ENCODE data around the gene IL17B. TPM values are rescaled to one million over a fixed set of nuclear protein-coding genes. Genes with fewer than 3 reads are reported as not detected.

IL17B gene, protein sequence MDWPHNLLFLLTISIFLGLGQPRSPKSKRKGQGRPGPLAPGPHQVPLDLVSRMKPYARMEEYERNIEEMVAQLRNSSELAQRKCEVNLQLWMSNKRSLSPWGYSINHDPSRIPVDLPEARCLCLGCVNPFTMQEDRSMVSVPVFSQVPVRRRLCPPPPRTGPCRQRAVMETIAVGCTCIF
- total RNA-seq (2014; rRNA removed; shearing (Covaris generic)) = not detected in 2 replicates

DNA sequence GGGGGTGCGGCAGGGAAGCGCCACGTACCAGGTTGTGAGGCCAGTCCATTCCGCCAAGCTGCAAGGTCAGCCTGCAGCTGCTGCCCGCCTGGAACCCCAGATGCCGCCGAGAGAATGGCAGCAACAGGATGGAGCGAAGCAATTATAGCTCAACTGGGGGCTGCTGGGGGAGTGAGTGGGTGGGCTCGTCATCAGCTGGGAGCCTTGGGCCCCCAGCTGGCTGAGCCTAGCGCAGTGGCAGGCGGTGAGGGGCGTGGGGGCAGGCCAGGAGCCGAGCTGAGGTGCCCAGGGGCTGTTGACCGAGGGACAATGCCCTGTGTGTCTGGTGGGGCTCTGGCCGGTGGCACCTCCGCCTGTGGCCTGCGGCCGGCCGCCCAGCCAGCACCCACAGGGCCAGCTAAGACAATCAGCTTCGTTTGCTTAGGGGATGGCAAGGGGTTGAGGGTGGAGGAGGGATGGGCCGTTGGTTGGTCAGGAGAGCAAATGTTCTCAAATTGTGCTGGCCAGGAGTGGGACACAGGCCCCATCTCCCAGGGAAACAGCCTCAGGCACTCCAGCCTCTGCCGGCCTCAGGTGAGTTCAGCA lies at the start of gene IL17B:
TSS of gene IL17B (minus strand) at position 116 of the 585 bp plus-strand sequence. CDS start at position 49, 67 bp downstream.
- DNase-seq (ENCODE audit: low spot score) = no peak

- no peak for DNase-seq (ENCODE audit: low spot score)
These were observed 48.9 kb upstream of the IL17B start for GRCh38 chr5:149428032-149428431.

DNA sequence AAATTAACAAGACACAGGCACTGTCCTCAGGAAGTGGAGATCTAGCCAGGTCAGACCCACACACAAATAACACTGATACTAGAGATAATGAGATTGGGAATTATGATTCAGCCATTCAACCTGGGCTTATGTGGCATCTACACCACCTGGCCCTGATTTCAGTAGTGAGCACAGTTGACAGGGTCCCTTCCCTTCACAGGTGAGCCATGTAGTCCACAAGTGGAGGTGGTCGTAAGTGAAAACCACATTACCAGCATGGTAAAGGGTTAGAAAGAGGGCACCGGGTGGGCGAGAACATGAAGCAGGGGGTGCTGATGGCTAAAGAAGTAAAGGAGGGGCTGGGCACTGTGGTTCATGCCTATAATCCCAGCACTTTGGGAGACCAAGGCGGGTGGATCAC lies 48.3 kb upstream of the IL17B start:
- DNase-seq (ENCODE audit: low spot score) = no peak

DNA sequence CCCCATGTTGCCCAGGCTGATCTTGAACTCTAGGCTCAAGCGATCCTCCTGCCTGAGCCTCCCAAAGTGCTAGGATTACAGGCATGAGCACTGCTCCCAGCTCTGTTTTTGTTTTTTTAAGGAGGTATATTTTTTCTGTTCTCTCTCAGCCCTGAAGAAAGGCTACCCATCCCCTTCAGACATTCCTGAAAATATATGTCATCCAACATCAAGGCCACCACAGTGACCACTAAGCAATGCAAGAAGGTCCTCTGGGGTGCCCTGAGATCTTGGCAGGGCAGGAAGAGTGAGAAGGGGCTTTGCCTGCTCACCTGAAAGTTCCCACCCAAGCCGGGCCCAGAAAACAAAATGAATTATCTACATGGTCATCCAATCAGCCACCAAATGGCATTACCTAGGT lies 47.8 kb upstream of the IL17B start:
- DNase-seq (ENCODE audit: low spot score) = no peak

DNA sequence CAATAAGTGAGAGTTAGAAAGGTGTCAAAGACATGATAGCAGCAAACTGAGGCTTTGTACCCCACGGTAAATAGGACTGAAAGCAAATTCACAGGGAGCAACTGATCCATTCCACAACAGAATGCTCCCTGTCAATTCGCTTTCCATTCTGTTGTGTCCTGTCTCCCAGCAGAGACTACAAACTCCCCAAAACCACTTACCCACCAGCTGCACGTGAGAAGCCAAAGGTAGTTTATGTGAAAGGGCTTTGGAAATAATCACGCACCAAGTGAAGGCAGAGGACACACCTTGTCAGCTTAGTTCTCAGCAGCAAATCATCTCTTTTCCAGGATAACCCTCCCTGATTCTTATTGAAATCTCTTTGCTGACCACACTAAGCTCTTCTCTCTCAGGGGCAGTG lies 46.6 kb upstream of the IL17B start:
- no peak for DNase-seq (ENCODE audit: low spot score)

DNA sequence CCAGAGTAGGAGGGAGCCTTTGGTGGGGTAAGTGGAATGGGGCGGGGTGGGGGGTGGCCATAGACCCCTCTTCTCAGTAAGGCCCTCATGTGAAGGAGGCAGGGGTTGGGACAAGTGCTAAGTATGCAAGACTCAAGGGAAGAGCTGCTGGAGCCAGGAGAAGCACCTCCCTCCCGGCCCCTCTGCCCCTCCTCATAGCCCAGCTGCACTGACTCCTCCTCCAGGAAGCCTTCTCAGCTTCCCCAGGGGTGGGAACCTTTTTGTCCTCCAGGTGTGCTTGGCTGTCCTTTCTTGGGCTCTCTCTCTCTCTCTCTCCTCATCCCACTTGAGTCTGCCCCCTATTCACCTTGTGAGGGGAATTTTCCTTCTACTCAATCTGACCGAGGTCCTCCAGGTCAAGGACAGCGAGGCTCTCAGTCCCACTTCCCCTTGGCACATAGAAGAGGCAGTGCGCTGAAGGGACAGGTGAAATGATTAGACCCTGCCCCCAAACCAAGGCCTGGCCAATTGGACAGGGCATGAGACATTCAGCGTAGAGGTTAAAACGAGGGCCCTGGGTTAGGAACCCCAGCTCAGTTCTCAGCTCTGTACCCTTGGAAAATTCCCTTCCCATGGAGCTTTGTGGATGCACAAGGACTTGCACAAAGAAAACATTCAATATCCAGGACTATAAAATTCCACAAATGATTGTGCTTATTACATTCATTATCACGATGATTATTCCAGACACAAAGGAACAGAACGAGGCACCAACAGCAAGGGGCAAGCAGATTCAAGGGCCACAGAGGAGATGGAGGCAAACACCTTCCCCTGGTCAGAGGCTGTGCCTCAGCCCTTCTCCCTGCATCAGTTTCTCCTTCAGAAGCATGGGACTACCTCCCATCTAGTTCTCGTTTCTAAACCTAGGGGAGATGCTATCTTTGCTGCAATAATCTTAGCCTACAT lies 45.6 kb upstream of the IL17B start:
- no peak for DNase-seq (ENCODE audit: low spot score)

DNA sequence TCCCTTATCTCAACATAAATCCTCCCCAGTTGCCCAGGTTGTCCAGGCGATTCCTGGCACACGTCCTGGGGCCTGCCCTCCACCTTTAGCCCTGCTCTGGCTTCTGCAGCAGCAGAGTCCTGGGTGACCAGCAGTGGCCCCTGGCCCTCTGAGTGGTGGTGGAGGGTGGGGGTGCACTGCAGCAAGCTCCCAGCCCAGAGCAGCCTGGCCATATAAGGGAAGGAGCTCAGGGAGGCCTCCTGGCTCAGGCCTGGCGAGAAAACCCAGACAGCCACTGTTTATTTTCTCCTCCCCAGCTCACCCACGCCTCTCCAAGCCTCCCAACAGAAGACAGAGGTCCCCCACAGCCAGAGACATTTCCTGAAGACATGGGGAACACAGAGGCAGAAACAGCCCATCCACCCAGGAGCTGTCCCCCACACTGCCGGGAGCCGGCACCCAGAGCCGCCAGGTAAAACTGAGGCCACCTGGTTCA lies 44.7 kb upstream of the IL17B start:
- no peak for DNase-seq (ENCODE audit: low spot score)

DNA sequence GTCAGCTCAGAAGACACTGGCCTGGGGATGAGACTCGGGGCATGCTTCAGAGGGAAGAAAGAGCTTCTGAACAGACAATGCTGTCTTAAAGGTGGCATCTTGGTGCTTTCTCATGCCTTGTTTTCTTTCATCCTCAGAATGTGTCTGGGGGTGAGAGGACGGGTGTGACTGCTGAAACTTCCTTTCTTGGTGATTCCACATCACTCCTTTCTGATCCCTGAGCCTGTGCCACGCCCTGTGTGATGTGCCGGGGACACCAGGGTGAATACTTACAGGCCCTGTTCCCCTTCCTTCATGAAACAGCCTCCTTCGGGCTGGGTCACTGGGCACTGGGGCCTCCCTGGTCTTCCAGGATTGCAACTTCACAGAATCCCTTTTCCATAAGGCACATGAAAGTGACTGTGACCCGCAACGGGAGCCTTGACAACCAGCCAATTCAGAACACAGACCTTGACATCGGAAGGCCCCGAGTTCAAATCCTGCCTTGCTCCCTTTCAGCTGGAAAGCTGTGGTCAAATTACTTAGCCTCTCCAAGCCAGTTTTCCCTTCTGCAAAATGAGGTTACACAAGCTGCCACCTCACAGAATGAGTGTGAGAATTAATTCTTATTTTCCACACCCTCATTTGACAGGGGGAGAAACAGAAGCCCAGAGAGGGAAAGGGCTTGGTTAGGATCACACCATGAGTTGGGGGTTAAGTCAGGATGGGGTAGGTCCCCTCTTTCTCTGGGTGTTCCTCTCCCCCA lies 44.1 kb upstream of the IL17B start:
- no peak for DNase-seq (ENCODE audit: low spot score)

GRCh38 chr5:149422366-149423048 lies 43.4 kb upstream of the IL17B start:
- no peak for DNase-seq (ENCODE audit: low spot score)

- no peak for DNase-seq (ENCODE audit: low spot score)
These were observed 42.7 kb upstream of the IL17B start for GRCh38 chr5:149421834-149422233.

GRCh38 chr5:149421372-149421685 lies 42.2 kb upstream of the IL17B start:
- DNase-seq (ENCODE audit: low spot score) = no peak

GRCh38 chr5:149420545-149421371 lies 41.7 kb upstream of the IL17B start:
- DNase-seq (ENCODE audit: low spot score) = no peak

DNA sequence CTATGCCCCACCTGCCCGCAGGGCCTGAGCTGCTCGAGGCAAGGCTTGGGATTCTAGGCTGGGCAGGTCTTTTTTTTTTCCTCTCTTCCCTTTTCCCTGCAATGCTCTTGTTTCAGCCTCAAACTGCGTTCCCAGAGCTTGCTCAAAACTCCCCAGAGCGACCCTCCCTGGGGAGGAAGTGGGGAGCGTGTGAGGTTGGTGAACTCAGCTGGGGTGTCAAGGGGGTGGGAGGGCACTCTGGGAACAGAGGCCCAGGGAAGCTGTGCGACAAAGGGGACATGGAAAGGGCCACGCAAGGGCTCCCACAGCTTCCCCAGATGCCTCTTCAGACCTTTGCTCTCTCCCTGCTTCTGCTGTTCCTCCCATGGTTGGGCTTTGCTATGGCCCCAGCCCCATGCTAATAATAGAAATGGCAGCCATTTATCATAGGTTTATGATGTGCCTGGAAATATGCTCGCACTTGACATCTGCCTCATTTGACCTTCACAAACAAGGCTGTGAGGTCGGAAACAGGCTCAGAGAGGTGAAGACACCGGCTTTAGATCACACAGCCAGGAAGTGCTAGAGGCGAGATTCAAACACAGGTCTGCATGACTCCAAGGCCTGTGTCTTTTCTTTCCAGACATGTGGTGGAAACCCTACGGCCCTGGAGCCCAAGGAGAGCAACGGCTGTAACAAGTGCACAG lies 40.9 kb upstream of the IL17B start:
- no peak for DNase-seq (ENCODE audit: low spot score)

DNA sequence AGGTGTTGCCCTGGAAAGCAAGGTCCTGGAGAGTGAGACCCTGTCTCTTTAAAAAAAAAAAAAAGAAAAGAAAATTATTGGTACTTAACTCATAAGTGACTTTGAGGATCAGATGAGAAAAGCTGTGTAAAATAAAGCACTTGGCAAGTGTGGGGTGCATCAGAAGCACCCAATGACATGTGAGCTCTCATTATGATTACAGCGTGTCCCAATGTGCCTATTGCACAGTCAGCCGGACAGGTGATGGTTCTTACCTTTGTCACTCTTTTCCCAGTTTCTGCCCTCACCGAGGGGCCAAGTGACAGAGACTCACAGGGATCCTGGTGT lies 40.4 kb upstream of the IL17B start:
- no peak for DNase-seq (ENCODE audit: low spot score)

- no peak for DNase-seq (ENCODE audit: low spot score)
These were observed 39.9 kb upstream of the IL17B start for GRCh38 chr5:149418910-149419531.

DNA sequence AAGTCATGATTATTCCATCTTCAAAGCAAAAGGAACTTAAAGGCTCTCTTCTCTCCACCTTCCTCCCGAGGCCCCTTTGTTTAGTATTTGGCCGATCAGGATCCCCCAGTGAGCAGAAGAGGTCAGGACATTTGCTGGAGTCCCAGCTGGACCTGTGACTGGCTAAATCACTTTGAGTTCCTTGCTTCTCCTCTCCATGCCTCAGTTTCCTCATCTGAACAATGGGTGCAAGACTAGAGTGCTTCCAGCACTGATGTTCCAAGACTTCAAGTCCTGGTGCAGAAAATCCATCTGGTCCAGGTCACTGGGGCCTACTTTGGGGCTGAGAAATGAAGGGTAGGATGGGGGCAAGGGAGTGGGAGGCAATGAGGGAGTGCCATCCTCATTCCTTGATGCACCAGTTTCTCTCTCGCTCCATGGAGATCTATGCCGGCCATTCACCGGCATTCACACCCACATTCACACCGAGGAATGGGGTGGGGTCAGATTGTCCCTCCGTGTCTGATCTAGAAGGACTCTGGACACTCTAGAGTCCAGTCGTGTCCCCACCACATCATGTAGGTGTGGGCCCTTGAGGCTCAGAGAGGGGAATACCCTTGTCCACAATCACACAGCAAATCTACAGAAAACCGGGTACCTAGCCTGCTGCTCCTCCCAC lies 38.7 kb upstream of the IL17B start:
- no peak for DNase-seq (ENCODE audit: low spot score)

DNA sequence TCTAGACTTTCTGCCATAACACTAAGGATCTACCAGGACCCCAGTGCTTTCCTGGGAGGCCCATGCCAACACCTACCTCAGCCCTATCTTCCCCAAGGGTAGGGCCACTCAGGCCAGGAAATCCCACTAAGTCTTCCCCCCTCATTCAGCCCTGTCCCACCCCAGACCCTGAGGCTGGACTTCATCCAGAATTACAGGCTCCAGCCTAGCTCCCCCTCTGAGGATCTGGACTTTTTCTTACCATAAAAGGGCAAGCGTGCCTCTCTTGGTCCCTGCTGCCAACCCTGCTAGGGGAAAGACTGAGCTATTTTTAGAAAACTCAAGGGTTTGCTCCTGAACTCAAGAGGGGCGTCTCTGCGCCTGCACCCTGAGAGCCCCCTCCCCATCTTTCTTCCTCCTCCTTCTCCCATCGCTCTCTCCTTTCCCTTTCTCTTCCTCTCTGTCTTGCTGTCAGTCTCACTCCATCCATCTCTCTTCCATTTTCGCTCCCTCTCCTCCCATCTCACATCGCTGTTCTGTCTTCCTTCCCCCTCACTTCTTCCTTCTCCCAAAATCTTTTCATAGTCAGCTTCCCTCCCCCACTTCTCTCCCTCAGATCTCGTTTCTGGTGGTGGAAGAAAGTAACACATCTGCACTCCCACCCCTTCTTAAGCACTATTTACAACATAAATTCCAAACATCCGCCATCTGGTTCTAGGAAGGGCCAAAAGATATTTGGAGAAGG lies 38.1 kb upstream of the IL17B start:
- no peak for DNase-seq (ENCODE audit: low spot score)
